ENCODE data around the gene KCNH6.

The KCNH6 gene

GRCh38 chr17:63493411-63493810 is 29.7 kb upstream of the KCNH6 start:
- H3K36me3 Mint-ChIP-seq (ENCODE audit: low read depth): no peaks in the 10 kb centered on the region
- peaks cover 18% of the 10 kb centered on the region for H3K27me3 Mint-ChIP-seq (ENCODE audit: low read depth)
- peak overlapping the region in 1 of 3 experiments; percentile 96 for H3K27ac Mint-ChIP-seq
- peaks cover 5% of the 10 kb centered on the region for H3K4me1 Mint-ChIP-seq
- no peaks in the 10 kb centered on the region for H3K9me3 Mint-ChIP-seq
- H3K4me3 Mint-ChIP-seq: no peak overlapping the region
- TF ChIP-seq, protein P1, sequence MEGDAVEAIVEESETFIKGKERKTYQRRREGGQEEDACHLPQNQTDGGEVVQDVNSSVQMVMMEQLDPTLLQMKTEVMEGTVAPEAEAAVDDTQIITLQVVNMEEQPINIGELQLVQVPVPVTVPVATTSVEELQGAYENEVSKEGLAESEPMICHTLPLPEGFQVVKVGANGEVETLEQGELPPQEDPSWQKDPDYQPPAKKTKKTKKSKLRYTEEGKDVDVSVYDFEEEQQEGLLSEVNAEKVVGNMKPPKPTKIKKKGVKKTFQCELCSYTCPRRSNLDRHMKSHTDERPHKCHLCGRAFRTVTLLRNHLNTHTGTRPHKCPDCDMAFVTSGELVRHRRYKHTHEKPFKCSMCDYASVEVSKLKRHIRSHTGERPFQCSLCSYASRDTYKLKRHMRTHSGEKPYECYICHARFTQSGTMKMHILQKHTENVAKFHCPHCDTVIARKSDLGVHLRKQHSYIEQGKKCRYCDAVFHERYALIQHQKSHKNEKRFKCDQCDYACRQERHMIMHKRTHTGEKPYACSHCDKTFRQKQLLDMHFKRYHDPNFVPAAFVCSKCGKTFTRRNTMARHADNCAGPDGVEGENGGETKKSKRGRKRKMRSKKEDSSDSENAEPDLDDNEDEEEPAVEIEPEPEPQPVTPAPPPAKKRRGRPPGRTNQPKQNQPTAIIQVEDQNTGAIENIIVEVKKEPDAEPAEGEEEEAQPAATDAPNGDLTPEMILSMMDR (IDR thresholded peaks at IDR 0.05; ENCODE audit: unreplicated experiment in 3 of 3): no peak

GRCh38 chr17:63494300-63494928 is 28.7 kb upstream of the KCNH6 start:
- TF ChIP-seq, protein P1 (IDR thresholded peaks at IDR 0.05; ENCODE audit: unreplicated experiment in 3 of 3): no peak
- Mint-ChIP-seq H3K4me1 (peaks cover 5% of the 10 kb centered on the region), H3K4me3 (peak overlapping the region in 1 of 3 experiments; percentile 6), H3K36me3 (ENCODE audit: low read depth) (no peaks in the 10 kb centered on the region), H3K27ac (peak overlapping the region; percentile 90 to 96 (median 93)), H3K9me3 (no peaks in the 10 kb centered on the region), H3K27me3 (ENCODE audit: low read depth) (peaks cover 15% of the 10 kb centered on the region)

GRCh38 chr17:63495491-63495890 is 27.7 kb upstream of the KCNH6 start:
- Mint-ChIP-seq H3K4me3 (no peak overlapping the region), H3K27me3 (ENCODE audit: low read depth) (peaks cover 14% of the 10 kb centered on the region), H3K27ac (peak overlapping the region in 1 of 3 experiments; percentile 34), H3K36me3 (ENCODE audit: low read depth) (no peaks in the 10 kb centered on the region), H3K4me1 (peaks cover 5% of the 10 kb centered on the region), H3K9me3 (no peaks in the 10 kb centered on the region)
- TF ChIP-seq, protein P1 (IDR thresholded peaks at IDR 0.05; ENCODE audit: unreplicated experiment in 3 of 3): no peak

DNA sequence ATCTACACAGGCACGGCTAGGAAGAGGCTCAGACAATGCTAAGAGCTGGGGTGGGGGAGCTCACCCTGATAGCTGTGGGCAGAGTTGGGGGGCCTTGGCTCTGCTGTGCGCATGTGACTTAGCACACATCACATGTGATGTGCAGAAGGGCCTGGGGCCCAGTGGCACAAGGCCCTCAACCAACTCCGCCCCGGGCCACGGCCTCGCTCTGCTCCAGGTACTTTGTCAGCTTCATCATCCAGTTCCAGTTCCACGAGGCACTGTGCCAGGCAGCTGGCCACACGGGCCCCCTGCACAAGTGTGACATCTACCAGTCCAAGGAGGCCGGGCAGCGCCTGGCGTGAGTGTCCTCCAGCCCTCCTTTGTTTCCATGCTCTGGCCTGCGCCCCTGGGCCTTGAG is 27.0 kb upstream of the KCNH6 start:
- Mint-ChIP-seq H3K4me1 (peaks cover 5% of the 10 kb centered on the region), H3K36me3 (ENCODE audit: low read depth) (no peaks in the 10 kb centered on the region), H3K27me3 (ENCODE audit: low read depth) (peaks cover 21% of the 10 kb centered on the region), H3K27ac (peak overlapping the region in 1 of 3 experiments; percentile 34), H3K4me3 (no peak overlapping the region), H3K9me3 (no peaks in the 10 kb centered on the region)
- TF ChIP-seq, protein P1 (IDR thresholded peaks at IDR 0.05; ENCODE audit: unreplicated experiment in 3 of 3): no peak

DNA sequence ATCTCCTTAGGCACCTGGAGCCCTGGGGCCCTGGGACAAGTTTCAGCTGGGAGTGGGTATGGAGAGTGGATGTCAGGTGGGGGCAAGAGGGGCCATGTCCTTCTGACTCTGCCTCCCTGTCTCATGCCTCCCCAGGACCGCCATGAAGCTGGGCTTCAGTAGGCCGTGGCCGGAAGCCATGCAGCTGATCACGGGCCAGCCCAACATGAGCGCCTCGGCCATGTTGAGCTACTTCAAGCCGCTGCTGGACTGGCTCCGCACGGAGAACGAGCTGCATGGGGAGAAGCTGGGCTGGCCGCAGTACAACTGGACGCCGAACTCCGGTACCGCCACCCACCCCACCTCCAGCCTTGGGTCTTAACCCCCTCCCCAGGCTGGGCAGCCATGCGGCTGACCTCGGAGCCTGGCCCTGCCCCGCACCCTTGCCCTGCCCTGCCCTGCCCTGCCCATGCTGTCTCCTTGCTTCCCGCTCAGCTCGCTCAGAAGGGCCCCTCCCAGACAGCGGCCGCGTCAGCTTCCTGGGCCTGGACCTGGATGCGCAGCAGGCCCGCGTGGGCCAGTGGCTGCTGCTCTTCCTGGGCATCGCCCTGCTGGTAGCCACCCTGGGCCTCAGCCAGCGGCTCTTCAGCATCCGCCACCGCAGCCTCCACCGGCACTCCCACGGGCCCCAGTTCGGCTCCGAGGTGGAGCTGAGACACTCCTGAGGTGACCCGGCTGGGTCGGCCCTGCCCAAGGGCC is 26.3 kb upstream of the KCNH6 start:
- Mint-ChIP-seq H3K27ac (no peak overlapping the region), H3K27me3 (ENCODE audit: low read depth) (peaks cover 28% of the 10 kb centered on the region), H3K4me3 (no peak overlapping the region), H3K9me3 (no peaks in the 10 kb centered on the region), H3K36me3 (ENCODE audit: low read depth) (no peaks in the 10 kb centered on the region), H3K4me1 (peaks cover 5% of the 10 kb centered on the region)
- TF ChIP-seq, protein P1 (IDR thresholded peaks at IDR 0.05; ENCODE audit: unreplicated experiment in 3 of 3): no peak
